Stimulated activated CD8-positive, alpha-beta memory T cell treated with anti-CD3 and anti-CD28 coated beads, Interleukin-7, amount 100 ng/mL, for 1 hour (primary cell): Measurements from ENCODE around the gene ABHD5.
A peak's percentile ranks its signal among the peaks of the same experiment; 100 is the strongest.
"Not testable (repeated sequence)": the region's sequence is repeated elsewhere in the genome, so short reads cannot be mapped to it uniquely, and the experiment has no call there.

Experiments used
- DNase-seq, 2 donors: peaks; one replicate each; pipeline ENCODE4 v3.0.0-alpha.2; 2020; ENCODE audit warnings: low read depth in 2 of 2

The ABHD5 gene

DNA sequence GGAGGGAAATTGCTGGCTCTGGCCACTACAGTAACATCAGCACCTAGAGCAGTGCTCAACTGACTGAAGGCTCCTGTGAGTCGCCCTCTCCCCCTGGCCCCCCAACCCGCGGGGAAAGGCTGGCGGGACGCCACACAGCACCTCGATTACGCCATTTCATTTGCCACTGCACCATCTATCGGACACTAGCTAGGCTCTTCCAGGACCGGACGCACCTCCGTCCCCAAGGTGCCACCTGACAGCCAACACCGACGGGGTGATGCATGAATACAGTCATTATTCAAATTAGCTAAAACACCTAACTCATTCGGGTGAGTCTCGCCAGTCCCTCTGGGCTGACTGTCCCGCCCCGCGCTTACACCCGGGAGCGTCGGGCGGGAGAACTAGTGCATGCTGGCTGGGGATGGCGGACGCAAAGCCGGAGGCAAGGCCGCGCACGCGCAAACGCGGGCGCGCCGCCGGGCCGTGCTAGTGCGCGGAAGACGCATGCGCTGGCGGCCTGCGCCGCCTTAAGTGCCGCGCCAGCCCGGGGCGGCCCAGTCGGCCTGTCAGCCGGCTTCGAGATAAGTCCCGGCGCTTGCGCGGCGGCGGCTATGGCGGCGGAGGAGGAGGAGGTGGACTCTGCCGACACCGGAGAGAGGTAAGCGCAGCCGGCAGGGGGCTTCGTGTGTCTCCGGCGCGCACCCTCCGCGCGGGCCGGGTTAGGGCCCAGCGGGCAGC is at the start of gene ABHD5:
TSS of gene ABHD5 (plus strand) at position 539 of the 720 bp plus-strand sequence. CDS start at position 594, 55 bp downstream.
- peak; percentile 87 to 91 for DNase-seq

DNA sequence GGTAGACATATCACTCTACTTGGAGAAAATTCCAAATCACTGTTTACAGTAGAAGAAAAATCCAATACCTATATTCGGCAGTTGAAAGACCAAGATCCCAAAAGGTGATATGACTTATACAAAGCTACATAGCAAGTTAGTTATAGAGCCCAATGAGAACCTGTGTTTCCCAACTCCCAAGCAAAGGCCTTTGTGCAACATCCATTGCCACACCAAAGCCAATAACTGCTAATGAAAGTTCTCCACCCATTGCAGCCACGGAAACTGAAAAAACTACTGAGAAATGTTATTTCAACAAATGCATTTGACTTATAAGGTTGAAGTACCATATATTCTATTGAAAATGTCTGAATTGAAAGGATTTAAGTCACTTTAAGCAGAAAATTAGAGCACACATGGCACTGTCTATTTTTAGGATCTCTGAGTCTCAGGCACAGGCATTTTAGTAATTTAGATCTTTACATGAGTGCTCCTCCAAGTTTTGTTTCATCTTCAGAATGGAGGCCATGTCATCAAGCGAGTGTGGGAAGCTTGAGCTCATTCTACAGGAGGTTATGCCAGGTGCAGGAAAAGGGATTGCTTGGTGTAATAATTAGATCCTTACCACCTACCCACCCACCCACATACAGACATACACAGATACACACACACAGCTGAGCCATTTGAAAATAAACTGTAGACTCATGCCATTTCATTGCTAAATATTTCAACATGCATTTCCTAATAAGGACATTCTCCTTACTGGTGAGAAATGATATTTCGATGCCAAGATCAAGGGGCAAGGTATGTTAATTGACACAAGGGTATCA is 49.2 kb upstream of the ABHD5 start:
- DNase-seq = no peak

DNA sequence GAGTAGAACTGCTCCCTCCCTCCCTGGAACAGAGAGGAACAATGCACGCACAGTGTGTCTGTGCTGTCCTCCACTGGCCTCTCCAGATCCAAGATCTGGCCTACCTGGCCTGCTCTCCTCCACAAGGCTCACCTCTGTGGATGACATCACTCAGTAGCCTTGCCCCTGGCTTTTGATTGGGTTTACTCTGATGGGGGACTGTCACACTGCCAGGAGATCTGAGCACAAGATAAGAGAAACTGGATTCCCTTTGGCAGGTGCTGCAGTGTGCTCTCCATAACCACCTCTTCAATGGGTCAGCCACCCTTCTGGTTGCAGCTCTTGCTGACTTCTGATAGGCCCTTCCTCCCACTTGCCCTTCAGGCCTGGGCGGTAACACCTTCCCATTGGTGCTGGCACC is 46.3 kb upstream of the ABHD5 start:
- DNase-seq = no peak

DNA sequence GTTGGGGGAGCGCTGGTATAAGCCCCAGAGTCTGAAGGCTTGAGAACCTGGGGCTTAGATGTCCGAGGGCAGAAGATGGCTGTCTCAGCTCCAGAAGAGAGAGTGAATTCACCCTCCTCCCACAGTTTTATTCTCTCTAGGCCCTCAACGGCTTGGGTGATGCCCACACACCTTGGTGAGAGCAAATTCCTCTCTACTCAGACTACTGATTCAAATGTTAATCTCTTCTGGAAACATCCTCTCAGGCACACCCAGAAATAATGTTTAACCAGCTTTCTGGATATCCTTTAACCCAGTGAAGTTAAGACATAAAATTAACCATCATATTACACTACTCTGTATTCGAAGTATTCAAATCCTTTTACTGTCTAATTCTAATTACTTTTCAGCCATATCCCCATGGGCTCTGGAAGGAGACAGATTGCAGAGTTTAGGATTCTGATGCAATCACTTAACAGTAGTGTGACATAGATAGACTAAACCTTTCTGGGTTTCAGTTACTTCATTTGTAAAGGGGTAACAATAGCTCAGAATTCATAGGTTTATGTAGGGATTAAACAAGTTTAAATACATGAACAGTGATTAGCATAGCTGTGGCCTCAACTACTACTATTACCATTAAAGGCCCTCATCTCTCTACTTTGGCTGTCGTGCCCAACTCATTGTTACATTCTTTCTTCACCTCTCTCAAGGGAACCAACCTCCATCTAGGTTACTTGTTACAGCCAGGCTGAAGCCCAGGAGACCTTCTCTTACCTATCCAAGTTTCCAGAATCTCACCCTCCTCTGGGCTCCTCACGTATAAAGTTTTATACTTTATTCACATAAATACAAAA is 43.2 kb upstream of the ABHD5 start:
- no peak for DNase-seq

DNA sequence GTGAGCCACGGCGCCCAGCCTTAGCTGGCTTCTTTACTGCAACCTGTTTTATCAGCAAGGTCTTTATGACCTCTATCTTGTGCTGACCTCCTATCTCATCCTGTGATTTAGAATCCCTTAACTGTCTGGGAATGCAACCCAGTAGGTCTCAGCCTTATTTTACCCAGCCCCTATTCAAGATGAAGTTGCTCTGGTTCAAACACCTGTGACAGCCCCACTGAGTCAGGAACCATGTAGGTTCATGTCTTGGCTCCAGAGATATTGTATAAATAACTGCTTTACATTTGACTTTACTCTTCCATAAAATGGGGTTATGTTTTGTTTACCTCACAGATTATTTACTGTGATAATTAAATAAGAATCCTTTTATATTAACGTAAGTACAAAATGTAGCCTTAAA is 41.8 kb upstream of the ABHD5 start:
- no peak for DNase-seq

DNA sequence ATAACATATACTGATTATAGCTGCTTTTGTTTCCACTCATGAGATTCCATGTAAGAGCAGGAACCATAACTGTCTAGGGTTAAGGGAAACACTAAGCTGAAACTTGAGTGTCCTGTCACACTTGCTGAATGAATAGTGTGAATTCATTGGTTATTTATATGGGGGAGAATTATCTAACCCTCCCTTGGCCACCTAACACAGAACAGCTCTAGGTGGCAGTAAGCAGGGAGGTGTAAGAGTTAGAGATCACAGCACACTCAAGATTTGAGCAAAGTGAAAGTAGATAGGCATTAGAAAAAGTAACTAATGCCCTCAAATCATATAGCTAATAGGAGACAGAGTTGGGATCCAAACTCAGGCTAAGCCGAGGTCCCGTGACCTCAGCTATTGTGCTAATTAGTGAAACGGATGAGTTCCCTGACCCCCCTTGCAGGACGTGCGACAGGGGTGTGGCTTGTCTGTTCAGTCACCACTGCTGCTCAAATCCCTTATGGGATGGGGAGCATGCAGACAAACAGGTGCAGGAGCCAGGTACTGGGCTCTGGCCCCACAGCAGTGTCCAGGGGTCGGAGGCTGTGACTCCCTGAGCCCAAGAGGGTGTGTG is 41.3 kb upstream of the ABHD5 start:
- DNase-seq = no peak

DNA sequence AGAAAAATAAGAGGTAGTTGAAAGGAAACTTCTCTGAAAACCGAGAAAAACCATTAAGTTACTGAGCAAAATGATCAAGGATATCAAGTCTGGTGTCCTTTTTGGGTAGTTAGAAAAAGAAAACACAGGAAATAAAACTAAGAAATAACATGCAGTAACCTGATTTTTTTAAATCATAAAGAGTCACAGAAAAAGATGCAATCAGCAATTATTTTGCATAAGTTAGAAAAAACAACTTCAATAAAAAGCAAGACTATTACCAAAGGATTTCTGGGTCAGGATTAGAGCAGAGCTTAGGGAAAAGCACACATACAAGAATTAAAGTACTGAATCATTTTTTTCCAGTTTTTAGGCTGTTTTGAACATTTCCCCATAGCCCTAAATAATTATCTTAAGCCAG is 40.4 kb upstream of the ABHD5 start:
- no peak for DNase-seq

DNA sequence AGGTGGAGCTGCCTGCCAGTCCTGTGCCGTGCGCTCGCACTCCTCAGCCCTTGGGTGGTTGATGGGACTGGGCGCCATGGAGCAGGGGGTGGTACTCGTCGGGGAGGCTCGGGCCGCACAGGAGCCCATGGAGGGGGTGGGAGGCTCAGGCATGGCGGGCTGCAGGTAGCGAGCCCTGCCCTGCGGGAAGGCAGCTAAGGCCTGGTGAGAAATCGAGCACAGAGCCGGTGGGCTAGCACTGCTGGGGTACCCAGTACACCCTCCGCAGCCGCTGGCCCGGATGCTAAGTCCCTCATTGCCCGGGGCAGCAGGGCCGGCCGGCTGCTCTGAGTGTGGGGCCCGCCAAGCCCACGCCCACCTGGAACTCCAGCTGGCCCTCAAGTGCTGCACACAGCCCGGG is 34.3 kb upstream of the ABHD5 start:
- not testable (repeated sequence) for DNase-seq

DNA sequence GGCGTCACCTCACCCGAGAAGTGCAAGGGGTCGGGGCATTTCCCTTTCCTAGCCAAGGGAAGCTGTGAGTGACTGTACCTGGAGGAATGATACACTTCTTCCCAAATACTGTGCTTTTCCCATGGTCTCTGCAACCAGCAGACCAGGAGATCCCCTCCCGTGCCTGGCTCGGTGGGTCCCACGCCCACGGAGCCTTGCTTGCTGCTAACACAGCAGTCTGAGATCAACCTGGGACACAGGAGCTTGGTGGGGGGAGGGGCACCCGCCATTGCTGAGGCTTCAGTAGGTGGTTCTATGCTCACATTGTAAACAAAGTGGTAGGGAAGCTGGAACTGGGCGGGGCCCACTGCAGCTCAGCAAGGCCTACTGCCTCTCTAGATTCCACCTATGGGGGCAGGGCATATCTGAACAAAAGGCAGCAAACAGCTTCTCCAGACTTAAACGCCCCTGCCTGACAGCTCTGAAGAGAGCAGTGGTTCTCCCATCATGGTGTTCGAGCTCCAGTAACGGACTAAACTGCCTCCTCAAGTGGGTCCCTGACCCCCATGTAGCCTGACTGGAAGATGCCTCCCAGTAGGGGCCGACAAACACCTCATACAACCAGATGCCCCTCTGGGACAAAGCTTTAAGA is 31.4 kb upstream of the ABHD5 start:
- DNase-seq = no peak

DNA sequence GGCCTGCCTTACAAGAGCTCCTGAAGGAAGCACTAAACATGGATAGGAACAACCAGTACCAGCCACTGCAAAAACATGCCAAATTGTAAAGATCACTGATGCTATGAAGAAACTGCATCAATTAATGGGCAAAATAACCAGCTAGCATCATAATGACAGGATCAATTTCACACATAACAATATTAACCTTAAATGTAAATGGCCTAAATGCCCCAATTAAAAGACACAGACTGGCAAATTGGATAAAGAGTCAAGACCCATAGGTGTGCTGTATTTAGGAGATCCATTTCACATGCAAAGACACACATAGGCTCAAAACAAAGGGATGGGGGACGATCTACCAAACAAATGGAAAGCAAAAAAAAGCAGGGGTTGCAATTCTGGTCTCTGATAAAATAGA is 29.4 kb upstream of the ABHD5 start:
- DNase-seq = not testable (repeated sequence)

DNA sequence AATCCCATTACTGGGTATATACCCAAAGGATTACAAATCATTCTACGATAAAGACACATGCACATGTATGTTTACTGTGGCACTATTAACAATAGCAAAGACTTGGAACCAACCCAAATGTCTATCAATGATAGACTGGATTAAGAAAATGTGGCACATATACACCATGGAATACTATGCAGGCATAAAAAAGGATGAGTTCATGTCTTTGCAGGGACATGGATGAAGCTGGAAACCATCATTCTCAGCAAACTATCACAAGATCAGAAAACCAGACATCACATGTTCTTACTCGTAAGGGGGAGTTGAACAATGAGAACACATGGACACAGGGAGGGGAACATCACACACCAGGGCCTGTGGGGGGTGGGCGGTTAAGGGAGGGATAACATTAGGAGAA is 25.7 kb upstream of the ABHD5 start:
- not testable (repeated sequence) for DNase-seq

DNA sequence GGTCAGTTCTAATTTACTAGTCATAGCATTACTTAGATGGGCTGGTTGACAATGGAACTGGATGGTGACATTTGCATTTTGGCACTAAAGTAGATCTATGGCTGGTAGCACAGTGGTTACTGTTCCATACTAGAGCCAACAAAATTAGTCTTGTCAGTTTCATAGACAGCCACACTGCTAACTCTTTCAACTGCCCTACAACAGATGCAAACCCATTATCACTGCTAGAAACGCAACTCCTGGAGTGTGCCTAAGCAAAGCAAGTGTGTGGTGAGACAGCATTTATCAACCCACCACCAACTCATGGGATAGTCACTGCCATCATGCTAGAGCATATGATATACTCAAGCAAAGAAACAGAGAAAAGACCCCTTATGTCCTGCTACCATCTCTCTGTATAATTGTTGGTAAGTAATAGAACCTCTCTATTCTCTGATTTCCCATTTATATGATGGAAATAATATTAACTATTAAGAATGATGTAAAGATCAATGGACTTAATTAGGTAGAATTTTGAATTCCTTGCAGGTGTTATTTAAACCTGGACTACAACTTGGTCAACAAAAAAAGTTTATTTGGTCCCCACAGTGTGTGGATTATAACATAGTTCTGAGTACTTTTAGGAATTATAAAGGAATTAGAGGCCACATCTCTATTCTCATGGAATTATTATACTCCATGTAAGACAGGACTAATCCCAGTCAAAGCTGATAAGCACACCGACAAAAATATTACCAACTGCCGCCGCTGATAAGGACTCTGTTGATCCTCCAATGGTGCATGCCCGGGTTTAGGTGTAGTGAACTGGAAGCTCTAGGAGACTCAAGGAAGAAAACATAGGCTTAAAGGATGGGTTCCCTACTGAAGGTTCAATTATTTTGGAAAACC is 19.9 kb upstream of the ABHD5 start:
- no peak for DNase-seq

DNA sequence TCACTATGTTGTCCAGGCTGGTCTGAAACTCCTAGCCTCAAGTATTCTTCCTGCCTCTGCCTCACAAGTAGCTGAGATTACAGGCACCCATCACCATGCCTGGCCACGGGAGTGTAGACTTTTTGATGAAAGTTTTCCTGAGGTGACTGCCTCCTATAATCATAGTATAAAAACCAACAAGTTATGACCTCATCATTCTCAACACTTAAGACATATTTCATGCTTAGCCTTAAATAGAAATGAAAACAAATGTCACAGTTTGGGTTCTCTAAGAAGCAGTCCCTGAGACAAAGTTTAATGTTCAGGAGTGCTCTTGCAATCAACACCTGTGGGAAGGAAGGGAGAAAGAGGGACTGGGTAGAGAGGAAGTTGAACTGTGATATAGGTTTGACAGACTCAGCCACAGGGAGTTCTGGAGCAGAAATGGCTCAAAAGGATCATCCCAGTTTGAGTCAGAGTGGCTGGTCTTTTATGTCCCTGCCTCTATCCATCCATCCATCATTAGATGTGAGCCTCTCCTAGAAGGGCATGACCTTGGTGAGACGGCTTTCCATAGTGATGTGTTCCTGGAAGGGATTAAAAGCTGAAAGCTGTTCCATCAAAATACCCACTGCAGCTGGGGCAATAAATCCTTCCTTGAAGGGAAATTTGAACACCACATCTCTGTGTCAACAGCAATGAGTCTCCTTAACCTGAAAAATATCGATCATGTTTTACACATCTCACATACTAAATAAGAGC is 16.2 kb upstream of the ABHD5 start:
- DNase-seq = no peak

DNA sequence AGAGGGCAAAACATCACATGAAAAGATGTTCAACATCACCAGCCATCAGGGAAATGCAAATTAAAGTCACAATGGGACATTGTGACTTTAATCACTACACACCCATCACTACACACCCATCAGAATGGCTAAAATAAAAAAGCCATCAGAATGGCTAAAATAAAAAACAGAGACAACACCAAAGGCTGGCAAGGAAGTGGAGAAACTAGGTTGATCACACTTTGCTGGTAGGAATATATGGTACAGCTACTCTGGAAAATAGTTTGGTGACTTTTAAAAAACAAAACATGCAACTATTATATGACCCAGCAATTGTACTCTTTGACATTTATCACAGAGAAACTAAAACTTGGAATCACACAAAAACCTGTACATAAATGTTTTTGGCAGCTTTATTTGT is 15.1 kb upstream of the ABHD5 start:
- DNase-seq = no peak

DNA sequence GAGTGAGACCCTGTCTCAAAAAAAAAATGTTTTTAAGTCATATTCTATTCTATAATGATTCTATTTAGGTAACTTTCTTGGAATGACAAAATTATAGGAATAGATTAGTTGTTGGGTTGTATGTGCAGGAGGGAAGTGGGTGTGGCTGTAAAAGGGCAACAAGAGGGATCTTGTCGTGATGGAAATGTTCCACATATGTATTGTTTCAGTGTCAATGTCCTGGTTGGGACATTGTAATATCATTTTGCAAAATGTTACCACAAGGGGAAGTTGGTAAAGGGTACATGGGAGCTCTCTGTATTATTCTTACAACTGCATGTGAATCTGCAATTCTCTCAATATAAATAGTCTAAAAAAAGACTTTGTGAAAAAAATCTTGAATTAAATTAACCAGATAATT is 14.3 kb upstream of the ABHD5 start:
- DNase-seq = no peak

DNA sequence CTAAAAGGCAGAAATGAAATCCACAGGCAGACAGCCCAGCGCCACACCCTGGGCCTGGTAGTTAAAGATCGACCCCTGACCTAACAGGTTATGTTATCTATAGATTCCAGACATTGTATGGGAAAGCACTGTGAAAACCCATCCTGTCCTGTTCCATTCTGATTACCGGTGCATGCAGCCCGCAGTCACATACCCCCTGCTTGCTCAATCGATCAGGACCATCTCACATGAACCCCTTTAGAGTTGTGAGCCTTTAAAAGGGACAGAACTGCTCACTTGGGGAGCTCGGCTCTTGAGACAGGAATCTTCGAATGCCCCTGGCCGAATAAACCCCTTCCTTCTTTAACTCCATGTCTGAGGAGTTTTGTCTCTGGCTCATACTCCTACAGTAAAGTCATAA is 12.4 kb upstream of the ABHD5 start:
- DNase-seq = not testable (repeated sequence)

DNA sequence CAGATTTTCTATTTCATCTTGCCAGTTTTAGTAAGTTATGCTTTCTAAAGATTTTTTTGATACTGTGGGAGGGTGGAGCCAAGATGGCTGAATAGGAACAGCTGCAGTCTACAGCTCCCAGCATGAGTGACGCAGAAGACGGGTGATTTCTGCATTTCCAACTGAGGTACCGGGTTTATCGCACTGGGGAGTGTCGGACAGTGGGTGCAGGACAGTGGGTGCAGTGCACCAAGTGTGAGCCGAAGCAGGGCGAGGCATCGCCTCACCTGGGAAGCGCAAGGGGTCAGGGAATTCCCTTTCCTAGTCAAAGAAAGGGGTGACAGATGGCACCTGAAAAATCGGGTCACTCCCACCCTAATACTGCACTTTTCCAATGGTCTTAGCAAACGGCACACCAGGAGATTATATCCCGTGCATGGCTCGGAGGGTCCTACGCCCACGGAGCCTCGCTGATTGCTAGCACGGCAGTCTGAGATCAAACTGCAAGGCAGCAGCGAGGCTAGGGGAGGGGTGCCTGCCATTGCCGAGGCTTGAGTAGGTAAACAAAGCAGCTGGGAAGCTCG is 11.8 kb upstream of the ABHD5 start:
- DNase-seq = not testable (repeated sequence)

DNA sequence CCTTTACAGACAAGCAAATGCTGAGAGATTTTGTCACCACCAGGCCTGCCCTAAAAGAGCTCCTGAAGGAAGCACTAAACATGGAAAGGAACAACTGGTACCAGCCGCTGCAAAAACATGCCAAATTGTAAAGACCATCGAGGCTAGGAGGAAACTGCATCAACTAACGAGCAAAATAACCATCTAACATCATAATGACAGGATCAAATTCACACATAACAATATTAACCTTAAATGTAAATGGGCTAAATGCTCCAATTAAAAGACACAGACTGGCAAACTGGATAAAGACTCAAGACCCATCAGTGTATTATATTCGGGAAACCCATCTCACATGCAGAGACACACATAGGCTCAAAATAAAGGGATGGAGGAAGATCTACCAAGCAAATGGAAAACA is 9.9 kb upstream of the ABHD5 start:
- DNase-seq = not testable (repeated sequence)

DNA sequence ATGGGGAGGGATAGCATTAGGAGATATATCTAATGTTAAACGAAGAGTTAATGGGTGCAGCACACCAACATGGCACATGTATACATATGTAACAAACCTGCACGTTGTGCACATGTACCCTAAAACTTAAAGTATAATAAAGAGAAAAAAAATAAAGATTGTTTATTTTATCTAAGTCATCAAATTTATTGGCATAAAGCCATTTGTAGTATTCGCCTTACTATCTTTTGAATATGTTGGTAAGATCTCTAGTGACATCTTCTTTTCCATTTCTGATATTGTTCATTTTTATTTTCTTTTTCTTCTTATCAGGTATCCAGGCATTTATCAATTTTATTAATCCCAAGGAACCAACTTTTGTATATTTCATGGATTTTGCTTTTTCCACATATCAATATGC is 5.8 kb upstream of the ABHD5 start:
- DNase-seq = no peak
